Stimulated activated CD8-positive, alpha-beta memory T cell treated with anti-CD3 and anti-CD28 coated beads, Interleukin-7, amount 100 ng/mL, for 48 hours (primary cell): Measurements from ENCODE around the gene PSMF1.

Experiments
- DNase-seq, 2 donors: peaks; one replicate each; pipeline ENCODE4 v3.0.0-alpha.2; 2020; ENCODE audit warnings: low read depth in 1 of 2; ENCODE audit errors: extremely low read depth in 1 of 2

The PSMF1 gene

GRCh38 chr20:1163105-1163504 lies 44.7 kb downstream of the PSMF1 start:
- DNase-seq: no peak

- no peak for DNase-seq
Measured at GRCh38 chr20:1163653-1164052, 45.3 kb downstream of the PSMF1 start.

- DNase-seq: no peak
Measured at GRCh38 chr20:1164871-1165270, 46.5 kb downstream of the PSMF1 start.

GRCh38 chr20:1165521-1165920 lies 47.1 kb downstream of the PSMF1 start:
- no peak for DNase-seq

GRCh38 chr20:1165941-1166340 lies 47.5 kb downstream of the PSMF1 start:
- DNase-seq: no peak

GRCh38 chr20:1166948-1167720 lies 48.7 kb downstream of the PSMF1 start:
- no peak for DNase-seq

GRCh38 chr20:1169224-1169623 lies 50.8 kb downstream of the PSMF1 start:
- DNase-seq: no peak

- DNase-seq: no peak
Measured at GRCh38 chr20:1171461-1172093, 53.2 kb downstream of the PSMF1 start.

- no peak for DNase-seq
Measured at GRCh38 chr20:1173698-1174097, 55.3 kb downstream of the PSMF1 start.

GRCh38 chr20:1174787-1175186 lies 56.4 kb downstream of the PSMF1 start:
- DNase-seq: no peak

GRCh38 chr20:1177680-1178079 lies 59.3 kb downstream of the PSMF1 start:
- DNase-seq: no peak

- no peak for DNase-seq
Measured at GRCh38 chr20:1178103-1178502, 59.7 kb downstream of the PSMF1 start.

- no peak for DNase-seq
Measured at GRCh38 chr20:1178623-1179022, 60.2 kb downstream of the PSMF1 start.

GRCh38 chr20:1180949-1181348 lies 62.5 kb downstream of the PSMF1 start:
- no peak for DNase-seq

GRCh38 chr20:1182106-1182505 lies 63.7 kb downstream of the PSMF1 start:
- no peak for DNase-seq

GRCh38 chr20:1183153-1183552 lies 64.8 kb downstream of the PSMF1 start:
- DNase-seq: no peak

- no peak for DNase-seq
Measured at GRCh38 chr20:1184260-1184637, 65.8 kb downstream of the PSMF1 start.

- DNase-seq: no peak
Measured at GRCh38 chr20:1184638-1185315, 66.4 kb downstream of the PSMF1 start, which contains the start of gene TMEM74B. Gene TMEM74B (minus strand): TSS chr20:1184981. CDS start chr20:1183801, 1,180 bp downstream.

- no peak for DNase-seq
Measured at GRCh38 chr20:1185316-1185741, 66.9 kb downstream of the PSMF1 start.

GRCh38 chr20:1185790-1186334 lies 67.5 kb downstream of the PSMF1 start:
- DNase-seq: peak; percentile 16 to 25

- no peak for DNase-seq
Measured at GRCh38 chr20:1186367-1186991, 68.1 kb downstream of the PSMF1 start.
